ACC112 (cell line): ENCODE measurements around the gene AIMP2.
A peak's percentile ranks its signal among the peaks of the same experiment; 100 is the strongest.
"Not testable (repeated sequence)": the region's sequence is repeated elsewhere in the genome, so short reads cannot be mapped to it uniquely, and the experiment has no call there.

Source experiments
- H2AFZ ChIP-seq: fragments of 200-600 bp; sonication (generic); one replicate; pipeline ENCODE4 v1.6.0; 2017; ENCODE audit warnings: antibody characterized with exemption, low read length; ENCODE audit not compliant: unreplicated experiment
- H3K27ac ChIP-seq: fragments of 200-600 bp; sonication (generic); 2 replicates; pipeline ENCODE4 v1.5.1; 2014; ENCODE audit warnings: low read depth, mild to moderate bottlenecking, antibody characterized with exemption, low read length, moderate library complexity
- H3K27me3 ChIP-seq: fragments of 200-600 bp; sonication (generic); 2 replicates; pipeline ENCODE4 v1.6.1; 2014; ENCODE audit warnings: mild to moderate bottlenecking, antibody characterized with exemption, low read length, moderate library complexity, mixed read lengths; ENCODE audit not compliant: insufficient read depth
- H3K36me3 ChIP-seq: fragments of 200-600 bp; sonication (generic); 2 replicates; pipeline ENCODE4 v1.6.1; 2016; ENCODE audit warnings: mild to moderate bottlenecking, antibody characterized with exemption, low read length, moderate library complexity, mixed read lengths; ENCODE audit not compliant: insufficient read depth
- H3K4me1 ChIP-seq: fragments of 200-600 bp; sonication (generic); one replicate; pipeline ENCODE4 v1.6.1; 2016; ENCODE audit warnings: low read length, mixed read lengths; ENCODE audit not compliant: insufficient read depth, unreplicated experiment, control insufficient read depth
- H3K4me3 ChIP-seq: fragments of 200-600 bp; sonication (generic); 2 replicates; pipeline ENCODE4 v1.5.1; 2014; ENCODE audit warnings: mild to moderate bottlenecking, low read depth, low read length
- H3K79me2 ChIP-seq: fragments of 200-600 bp; sonication (generic); one replicate; pipeline ENCODE4 v1.6.0; 2016; ENCODE audit warnings: low read length; ENCODE audit not compliant: control insufficient read depth, unreplicated experiment, insufficient read depth

Gene AIMP2

DNA sequence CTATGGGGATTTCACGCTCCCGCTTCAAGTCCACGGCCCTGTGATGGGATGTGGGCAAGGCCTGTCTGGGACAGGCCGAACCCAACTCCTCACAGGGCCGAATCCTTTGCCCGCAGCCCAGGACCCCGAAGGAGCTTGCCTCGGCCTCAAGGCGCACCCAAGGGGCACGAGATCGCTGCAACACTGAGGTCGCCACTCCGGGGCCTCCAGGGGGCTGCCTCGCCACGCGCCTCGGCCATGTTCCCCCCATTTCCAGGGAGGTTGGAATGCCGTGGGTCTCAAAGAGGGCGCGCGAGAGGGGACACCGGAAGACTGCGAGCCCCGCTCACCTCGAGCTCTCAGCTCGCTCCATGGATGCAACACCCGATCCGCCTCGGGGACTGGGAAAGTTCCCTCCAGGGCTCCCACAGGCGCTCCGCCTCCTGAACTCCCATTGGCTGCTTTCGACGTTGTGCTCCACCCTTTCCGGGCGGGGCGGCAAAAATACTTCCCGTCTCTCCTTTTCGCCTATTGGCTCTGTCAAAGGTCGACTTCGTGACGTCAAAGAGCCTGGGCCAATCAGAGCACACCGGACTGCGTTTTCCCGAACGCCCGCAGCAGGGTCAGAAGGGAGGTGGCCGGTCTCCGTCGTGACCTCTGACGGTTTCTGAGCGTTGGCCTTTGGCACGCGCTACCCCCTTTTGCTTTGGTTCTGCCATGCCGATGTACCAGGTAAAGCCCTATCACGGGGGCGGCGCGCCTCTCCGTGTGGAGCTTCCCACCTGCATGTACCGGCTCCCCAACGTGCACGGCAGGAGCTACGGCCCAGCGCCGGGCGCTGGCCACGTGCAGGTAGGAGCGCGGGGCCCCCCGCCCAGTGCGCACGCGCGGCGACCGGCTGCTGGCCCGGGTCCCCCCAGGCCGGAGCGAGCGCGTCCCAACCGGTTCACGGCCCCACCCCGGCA, at the start of gene AIMP2, which contains the start of gene PMS2:
TSS of gene AIMP2 (plus strand) at position 605 of the 944 bp plus-strand sequence. CDS start at position 697, 92 bp downstream.
TSS of gene PMS2 (minus strand) at position 382 of the 944 bp plus-strand sequence. CDS start at position 352, 30 bp downstream.
- Histone ChIP-seq H3K4me1 (peaks cover 20% of the 10 kb centered on the region), H3K79me2 (peaks cover 45% of the 10 kb centered on the region), H2AFZ (no peak within 1 kb of the TSS), H3K27ac (peak within 1 kb of the TSS; percentile 81), H3K27me3 (no peaks in the 10 kb centered on the region), H3K36me3 (peaks cover 3% of the 10 kb centered on the region; the same call in 1 of the 2 replicates), H3K4me3 (peak within 1 kb of the TSS; percentile 94)

GRCh38 chr7:5963205-5963604, 45.9 kb upstream of the AIMP2 start:
- not testable (repeated sequence) for H2AFZ ChIP-seq, H3K36me3 ChIP-seq, H3K4me3 ChIP-seq, H3K4me1 ChIP-seq, H3K79me2 ChIP-seq, H3K27me3 ChIP-seq, H3K27ac ChIP-seq

- H2AFZ ChIP-seq, H3K27me3 ChIP-seq, H3K4me1 ChIP-seq, H3K36me3 ChIP-seq, H3K27ac ChIP-seq, H3K4me3 ChIP-seq, H3K79me2 ChIP-seq: not testable (repeated sequence)
Observed at GRCh38 chr7:5963810-5964209, 45.3 kb upstream of the AIMP2 start.

DNA sequence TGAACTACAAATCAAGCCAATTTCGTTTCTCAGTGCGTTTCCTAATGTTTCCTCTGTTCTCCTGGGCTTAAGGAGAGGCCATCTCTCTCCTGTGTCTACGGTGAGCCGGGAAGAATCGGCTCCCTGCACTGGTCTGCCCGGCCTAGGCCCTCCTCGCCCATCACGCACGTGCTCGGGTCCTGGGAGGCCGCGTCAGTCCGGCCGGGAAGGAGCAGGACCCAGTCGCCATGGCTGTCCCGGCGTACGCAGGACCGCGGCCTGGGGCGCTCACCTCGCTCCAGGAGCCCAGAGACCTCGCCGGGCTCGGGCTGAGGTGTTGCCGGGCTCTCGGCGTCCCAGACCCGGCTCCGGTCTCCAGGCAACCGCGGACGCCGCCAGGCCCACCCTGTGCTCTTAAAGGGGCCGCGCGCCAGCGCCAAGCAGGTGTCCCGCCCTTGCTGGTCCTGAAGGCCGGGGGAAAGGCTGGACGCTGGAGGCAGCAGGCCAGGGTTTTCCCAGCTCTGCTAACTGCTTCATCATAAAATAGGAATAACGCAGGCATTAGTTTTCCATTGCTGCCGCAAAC, 38.6 kb upstream of the AIMP2 start, which contains the start of gene RSPH10B:
TSS of gene RSPH10B (minus strand) at position 343 of the 565 bp plus-strand sequence. CDS start 3,573 bp downstream, outside the sequence.
- not testable (repeated sequence) for H3K36me3 ChIP-seq, H3K27me3 ChIP-seq, H3K4me3 ChIP-seq, H2AFZ ChIP-seq, H3K79me2 ChIP-seq, H3K27ac ChIP-seq, H3K4me1 ChIP-seq

DNA sequence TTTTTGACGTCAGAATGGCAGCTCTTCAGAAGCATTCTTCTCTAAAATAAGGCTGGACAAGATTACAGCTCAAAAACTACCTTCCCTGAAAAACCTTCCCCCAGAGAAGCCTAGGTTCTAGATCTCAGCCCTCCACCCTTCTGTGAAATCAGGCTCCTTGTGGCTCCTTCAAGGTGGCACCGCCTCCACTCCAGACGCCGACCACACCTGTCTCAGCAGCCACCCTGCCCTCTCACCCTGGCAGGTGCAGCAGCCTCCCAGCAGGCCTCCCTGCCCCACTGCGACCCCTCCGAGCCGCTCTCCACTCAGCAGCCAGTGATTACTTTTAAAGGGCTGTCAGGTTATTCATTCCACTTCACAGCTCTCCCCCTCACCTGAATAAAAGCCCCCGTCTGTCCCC, 35.5 kb upstream of the AIMP2 start:
- H3K27ac ChIP-seq, H2AFZ ChIP-seq, H3K4me3 ChIP-seq, H3K79me2 ChIP-seq, H3K36me3 ChIP-seq, H3K27me3 ChIP-seq, H3K4me1 ChIP-seq: not testable (repeated sequence)

- not testable (repeated sequence) for H3K4me1 ChIP-seq, H3K27ac ChIP-seq, H2AFZ ChIP-seq, H3K27me3 ChIP-seq, H3K4me3 ChIP-seq, H3K36me3 ChIP-seq, H3K79me2 ChIP-seq
Observed at GRCh38 chr7:5979680-5980314, 29.3 kb upstream of the AIMP2 start.

- H3K27ac ChIP-seq, H2AFZ ChIP-seq, H3K36me3 ChIP-seq, H3K79me2 ChIP-seq, H3K27me3 ChIP-seq, H3K4me3 ChIP-seq, H3K4me1 ChIP-seq: not testable (repeated sequence)
Observed at GRCh38 chr7:5987061-5987460, 22.0 kb upstream of the AIMP2 start.

DNA sequence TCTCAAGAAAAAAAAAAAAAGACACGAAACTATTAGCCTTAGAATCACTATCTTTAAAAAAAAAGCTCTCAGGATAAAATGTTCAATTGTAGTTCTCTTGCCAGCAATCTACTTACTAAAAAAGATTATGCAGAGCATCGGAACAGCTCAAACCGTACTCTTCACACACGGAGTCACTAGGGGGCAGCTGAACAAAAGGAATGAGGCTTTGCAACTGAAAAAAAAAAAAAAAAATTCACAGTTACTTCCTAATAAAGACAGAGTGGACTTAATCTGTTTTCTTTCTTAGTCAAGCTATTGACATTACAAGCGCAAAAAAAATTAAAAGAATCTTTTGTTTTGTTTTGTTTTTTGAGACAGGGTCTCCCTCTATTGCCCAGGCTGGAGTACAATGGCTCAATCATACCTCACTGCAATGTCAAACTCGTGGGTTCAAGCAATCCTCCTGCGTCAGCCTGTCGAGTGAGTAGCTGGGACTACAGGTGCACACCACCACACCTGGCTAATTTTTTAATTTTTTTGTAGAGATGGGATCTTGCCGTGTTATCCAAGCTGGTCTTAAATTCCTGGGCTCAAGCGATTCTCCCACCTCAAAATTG, 11.8 kb upstream of the AIMP2 start:
- H2AFZ ChIP-seq, result no peak overlapping the region
- no peaks in the 10 kb centered on the region for H3K27me3 ChIP-seq
- no peak overlapping the region for H3K27ac ChIP-seq
- H3K79me2 ChIP-seq, result no peaks in the 10 kb centered on the region
- H3K4me1 ChIP-seq, result peaks cover 7% of the 10 kb centered on the region
- peaks cover 6% of the 10 kb centered on the region; the same call in 1 of the 2 replicates for H3K36me3 ChIP-seq
- no peak overlapping the region for H3K4me3 ChIP-seq

DNA sequence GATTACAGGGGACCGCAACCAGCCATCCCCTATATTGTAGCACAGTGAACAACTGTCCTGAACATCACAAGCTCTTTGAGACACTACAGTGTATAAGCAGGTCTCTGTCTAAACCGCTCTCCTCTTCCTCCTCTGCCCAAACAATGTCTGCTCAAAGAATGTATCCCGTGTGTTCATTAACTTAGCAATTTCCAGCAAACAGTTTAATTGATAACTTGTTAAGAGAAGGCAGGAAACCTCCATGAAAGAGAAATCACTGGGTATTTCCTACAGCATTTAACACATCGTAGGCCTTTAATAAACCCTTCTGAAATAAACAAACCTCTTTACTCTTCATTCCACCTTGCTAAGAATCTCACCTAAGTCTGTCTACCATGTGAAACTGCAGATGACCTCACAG, 1.7 kb upstream of the AIMP2 start:
- Histone ChIP-seq H3K27me3 (no peaks in the 10 kb centered on the region), H3K36me3 (peaks cover 10% of the 10 kb centered on the region), H3K79me2 (peaks cover 32% of the 10 kb centered on the region), H3K4me3 (no peak overlapping the region; the same call in 1 of the 2 replicates), H3K4me1 (peaks cover 15% of the 10 kb centered on the region), H3K27ac (no peak overlapping the region), H2AFZ (no peak overlapping the region)

DNA sequence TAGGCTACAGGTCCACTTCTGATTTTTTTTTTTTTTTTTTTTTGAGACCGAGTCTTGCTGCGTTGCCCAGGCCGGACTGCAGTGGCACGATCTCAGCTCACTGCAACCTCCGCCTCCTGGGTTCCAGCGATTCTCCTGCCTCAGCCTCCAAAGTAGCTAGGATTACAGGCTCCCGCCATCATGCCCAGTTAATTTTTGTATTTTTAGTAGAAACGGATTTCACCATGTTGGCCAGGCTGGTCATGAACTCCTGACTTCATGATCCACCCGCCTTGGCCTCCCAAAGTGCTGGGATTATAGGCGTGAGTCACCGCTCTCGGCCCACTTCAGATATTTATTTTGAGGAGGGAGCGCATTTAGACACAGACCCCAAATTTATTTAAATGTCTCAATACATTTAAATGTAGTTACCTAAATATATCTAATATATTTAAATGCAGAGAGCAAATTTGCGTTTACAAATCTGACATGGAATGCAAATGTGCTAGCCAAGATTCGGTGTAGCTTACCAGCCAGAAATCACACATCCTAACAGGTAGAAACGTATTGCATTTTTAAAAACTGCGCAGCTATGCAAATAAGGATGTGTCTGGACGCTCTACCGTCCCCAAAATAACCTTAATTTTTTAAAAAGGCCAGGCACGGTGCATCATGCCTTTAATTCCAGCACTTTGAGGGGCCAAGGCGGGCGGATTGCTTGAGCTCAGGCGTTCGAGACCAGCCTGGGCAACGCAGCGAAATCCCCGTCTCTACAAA, 1.1 kb upstream of the AIMP2 start:
- not testable (repeated sequence) for H3K27me3 ChIP-seq, H2AFZ ChIP-seq, H3K36me3 ChIP-seq, H3K27ac ChIP-seq
- H3K4me3 ChIP-seq, result peak overlapping the region; percentile 94
- peaks cover 36% of the 10 kb centered on the region for H3K79me2 ChIP-seq
- H3K4me1 ChIP-seq, result peaks cover 20% of the 10 kb centered on the region
